HG03439 (cell line): ENCODE results near the gene RNU6-9.

Experiments used
- ATAC-seq: cut with Tn5 transposase; IDR thresholded peaks from one replicate; pipeline ENCODE4 v1.9.1; 2021; ENCODE audit warnings: mild to moderate bottlenecking, moderate library complexity; ENCODE audit not compliant: unreplicated experiment

RNU6-9 gene

GRCh38 chr19:896434-896833 lies 3.1 kb downstream of the RNU6-9 start:
- no peak for ATAC-seq

DNA sequence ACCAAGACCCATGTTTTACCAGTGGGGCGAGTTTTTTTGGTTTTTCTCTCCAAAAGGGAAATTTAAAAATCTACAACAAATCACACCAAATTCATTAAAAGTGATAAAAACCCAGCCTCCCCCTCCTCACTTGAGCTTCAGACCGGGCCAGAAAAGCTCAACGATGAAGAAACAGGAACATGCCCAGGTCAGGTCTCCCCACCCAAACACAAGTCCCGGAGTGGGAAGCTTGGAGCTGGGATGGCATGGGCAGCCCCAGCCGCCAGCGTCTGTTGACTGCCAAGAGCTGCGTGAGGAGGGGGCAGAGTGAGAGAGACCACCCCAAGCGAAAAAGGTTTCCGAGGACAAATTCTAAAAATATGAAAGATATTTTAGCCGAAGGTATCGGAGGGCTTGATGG lies 3.7 kb downstream of the RNU6-9 start:
- no peak for ATAC-seq

GRCh38 chr19:897442-898039 lies 4.3 kb downstream of the RNU6-9 start:
- no peak for ATAC-seq

DNA sequence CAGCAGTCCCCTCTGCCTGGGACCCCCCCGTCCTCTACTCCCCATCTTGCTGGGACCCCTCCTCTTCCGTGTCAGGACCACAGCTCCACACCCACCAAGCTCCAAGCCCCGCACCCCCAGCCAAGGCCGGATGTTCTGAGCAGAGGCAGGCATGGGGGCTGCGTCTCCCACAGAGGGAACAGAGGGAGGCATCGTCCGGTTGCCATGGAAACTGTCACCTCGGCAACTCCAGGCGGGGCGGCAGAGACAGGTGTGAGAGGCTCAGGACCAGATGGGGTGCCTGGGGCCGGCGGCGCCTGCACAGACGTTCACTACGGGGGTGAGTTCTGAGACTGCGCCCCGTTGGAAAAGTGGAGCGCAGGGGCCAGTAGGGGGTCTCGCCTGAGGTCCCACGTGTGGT lies 5.4 kb downstream of the RNU6-9 start:
- ATAC-seq = no peak

DNA sequence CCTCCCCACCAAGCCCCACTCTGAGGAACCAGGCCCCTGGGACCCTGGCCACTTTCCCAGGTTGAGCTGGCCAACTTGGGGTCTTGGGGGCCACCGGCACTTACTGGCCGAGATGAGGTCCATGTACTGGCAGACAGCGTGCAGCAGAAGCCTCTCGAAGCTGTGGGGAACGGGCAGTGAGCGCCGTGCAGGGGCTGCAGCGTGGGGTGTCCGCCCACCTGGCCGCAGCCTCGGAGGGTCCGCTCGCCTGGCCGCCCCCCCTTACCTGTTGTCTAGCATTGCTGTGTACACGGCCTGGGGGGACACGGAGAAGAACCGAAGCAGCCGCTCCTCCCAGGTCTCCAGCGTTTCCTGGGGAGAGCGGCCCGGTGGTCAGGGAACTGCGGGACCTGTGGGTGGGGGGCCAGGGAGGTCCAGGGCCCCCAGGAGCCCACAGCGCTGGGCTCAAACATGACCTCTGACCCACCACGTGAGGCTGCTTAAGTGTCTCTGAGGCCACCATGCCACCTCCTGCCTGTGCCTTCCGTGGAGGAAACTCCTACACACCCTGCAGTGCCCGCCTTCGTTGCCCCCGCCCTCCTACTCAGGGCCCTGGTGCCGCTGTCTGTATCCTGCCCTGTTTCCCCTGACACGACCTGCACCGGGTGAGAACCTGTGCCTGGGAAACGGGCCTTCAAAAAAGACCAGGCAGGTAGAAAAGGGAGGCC lies 6.2 kb downstream of the RNU6-9 start:
- ATAC-seq = no peak

- no peak for ATAC-seq
Observed at GRCh38 chr19:900043-900301, 6.7 kb downstream of the RNU6-9 start.

DNA sequence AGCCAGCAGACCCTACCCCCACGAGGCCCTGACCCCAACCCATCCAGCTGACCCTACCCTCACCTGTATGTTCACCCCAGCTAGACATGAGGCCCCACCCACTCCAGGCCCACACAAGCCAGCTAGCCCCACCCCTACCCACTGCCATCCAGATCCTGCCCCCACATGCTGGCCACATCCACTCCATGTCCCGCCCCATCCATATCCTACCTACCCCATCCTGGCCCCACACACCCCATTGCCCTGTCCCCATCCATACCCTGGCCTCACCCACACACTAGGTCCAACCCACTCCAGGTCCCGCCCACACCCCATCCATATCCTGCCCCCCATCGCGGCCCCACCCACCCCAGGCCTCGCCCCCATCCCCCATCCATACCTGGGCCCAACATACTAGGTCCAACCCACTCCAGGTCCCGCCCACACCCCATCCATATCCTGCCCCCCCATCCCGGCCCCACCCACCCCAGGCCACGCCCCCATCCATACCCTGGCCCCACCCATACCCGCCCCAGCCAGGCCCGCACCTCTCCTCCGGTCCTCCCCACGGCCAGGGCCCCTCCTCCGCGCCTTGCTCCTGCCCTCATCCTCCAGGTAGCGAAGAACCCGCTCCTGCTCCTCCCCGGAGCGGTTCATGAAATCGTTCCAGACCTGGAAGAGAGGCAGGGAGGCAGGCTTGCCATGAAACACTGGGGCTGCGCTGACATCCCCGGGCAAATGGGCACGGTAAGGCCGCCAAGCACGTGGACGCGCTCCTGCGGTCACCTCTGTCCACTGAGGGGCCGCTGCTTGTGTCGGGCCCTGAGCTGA lies 7.2 kb downstream of the RNU6-9 start:
- no peak for ATAC-seq

DNA sequence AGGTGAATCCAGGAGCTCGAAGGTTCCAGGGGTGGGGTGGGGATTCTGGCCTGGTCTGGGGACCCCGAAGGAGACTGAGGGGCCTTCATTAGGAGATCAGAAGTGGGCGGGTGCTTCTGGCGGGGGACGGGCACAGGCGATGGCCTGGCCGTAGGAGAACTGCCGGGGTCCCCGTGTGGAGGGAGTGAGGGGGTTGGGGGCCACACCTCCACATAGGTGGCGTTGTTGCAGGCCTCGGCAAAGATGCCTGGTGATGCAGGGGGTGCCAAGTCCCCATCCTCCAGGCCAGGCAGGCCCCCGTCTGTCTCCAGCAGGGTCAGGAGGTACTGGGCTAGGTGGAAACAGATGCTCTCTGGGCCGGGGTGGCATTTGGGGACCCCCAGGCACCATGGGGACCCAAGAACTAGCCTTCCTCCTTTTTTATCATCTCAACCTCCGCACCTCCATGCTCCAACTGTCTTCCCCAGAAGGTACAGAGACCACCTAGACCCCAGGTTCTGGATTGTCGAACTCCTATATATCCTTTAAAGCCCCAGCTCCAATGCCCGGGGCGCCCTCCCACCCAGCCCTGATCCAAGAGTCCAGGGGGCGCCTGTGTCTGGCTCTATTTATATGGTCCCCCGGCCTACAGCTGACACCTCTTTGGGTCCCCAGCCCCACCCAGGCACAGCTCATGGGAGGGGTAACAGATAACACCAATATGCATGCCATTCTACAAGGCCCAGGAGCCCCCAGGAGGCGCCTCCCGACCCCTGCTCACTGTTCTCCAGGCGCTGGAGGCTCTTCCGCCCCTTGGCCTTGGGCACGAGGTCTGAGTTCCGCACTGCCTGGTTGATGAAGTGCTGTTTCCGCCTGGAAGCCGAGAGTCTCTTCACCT lies 8.2 kb downstream of the RNU6-9 start:
- no peak for ATAC-seq

DNA sequence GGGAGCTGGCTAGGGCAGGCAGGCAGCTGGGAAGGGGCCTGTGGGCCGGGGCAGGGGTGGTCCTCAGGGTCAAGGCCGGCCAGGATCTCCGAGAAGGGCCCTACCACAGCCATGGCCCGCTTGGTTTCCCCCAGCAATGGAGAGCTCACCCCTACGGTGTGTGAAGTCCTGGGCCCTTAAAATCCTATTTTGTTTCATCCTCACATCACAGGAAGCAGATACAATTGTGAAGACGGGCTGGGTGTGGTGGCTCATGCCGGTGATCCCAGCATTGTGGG lies 8.7 kb downstream of the RNU6-9 start:
- no peak for ATAC-seq

- no peak for ATAC-seq
Observed at GRCh38 chr19:902446-903226, 9.4 kb downstream of the RNU6-9 start.

DNA sequence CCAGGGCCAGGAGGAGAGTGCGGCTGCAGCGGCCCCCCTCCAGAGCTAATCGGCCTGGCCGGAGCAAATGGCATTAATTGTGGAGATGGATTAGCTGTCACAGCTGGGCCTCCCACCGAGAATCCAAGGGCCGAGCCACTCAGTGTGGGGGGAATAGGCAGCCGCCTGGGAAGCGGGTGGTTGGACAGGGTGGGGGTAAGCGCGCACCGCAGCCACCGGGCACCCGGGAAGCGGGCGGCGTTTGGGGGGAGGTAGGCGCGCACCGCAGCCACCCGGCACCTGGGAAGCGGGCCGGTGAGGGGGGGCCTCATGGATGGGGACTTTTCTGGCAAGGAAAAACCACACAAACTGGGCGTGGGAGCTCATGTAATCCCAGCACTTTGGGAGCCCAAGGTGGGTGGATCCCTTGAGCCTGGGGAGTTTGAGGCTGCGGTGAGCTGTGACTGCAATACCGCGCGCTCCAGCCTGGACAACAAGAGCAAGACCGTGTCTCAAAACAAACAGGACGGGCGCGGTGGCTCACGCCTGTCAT lies 10.0 kb downstream of the RNU6-9 start:
- no peak for ATAC-seq

GRCh38 chr19:904545-904944 lies 11.3 kb downstream of the RNU6-9 start:
- no peak for ATAC-seq

GRCh38 chr19:906480-906879 lies 13.2 kb downstream of the RNU6-9 start:
- ATAC-seq = no peak

- ATAC-seq = no peak
Observed at GRCh38 chr19:907183-907853, 14.0 kb downstream of the RNU6-9 start.

DNA sequence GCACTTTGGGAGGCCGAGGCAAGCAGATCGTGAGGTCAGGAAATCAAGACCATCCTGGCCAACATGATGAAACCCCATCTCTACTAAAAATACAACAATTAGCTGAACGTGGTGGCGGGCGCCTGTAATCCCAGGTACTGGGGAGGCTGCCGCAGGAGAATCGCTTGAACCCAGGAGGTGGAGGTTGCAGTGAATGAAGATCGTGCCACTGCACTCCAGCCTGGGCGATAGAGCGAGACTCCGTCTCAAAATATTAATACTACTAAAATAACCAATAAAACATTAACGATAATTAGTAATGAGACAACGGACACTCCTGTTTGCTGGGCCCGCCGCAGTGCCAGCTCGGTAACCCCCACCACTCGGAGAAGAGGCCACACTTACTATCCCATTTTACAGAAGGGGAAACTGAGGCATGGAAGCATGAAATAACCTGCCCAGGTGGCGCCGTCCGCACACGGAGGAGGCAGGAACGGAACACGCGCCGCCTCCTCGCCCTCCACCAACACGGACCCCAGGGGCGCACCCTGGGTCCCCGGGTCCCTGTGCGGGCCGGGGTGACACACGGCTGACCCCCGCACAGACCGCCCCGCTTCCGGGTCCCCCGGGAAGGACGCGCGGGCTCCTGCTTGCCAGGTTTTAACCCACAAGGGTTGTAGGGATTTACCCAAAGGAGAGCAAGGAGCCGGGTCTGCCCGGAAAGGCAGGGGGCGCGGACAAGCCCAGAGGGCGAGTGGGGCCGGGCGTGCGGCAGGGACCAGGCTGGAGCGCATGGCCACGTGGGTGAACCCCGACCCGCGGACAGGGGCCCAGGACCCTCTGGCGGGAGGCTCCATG lies 18.1 kb downstream of the RNU6-9 start:
- ATAC-seq = no peak

GRCh38 chr19:912181-913079 lies 19.1 kb downstream of the RNU6-9 start:
- no peak for ATAC-seq

DNA sequence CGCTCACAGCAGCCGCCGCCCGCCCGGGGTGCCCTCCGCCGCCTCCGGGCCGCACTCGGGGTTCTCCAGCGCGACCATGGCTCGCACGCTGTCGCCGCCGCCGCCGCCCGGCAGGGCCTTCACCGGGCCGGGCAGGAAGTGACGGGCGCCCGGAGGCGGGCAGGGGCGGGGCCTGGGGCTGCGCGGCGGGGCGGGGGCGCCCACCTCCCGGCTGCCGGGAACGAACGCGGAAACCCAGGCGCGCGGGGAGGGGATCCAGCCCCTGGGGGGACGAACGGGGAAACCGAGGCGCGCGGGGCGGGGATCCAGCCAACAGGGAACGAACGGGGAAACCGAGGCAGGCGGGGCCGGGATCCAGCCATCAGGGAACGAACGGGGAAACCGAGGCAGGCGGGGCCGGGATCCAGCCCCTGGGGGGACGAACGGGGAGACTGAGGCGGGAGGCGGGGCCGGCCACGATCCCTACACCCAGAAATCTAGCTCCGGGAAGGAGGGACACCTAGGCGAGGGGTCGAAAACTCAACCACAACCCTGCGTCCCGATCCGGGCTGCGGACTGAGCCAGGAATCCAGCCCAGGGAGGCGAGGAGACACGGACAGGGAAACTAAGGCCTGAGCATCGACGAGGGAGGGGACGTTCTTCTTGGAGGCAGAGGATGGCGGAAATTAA lies 19.9 kb downstream of the RNU6-9 start, which contains the start of gene R3HDM4:
TSS of gene R3HDM4 (minus strand) at position 140 of the 669 bp plus-strand sequence. CDS start at position 78, 62 bp downstream.
- ATAC-seq = peak; percentile 45
